MG63 (cell line): ENCODE data around the gene ANKRD28. TPM values are rescaled to one million over a fixed set of nuclear protein-coding genes. Genes with fewer than 3 reads are reported as not detected.
"Not testable (repeated sequence)": the region's sequence is repeated elsewhere in the genome, so short reads cannot be mapped to it uniquely, and the experiment has no call there.

Source experiments
- DNase-seq: peaks from one replicate; pipeline ENCODE4 v3.0.0-alpha.2; 2020
- H3K27me3 ChIP-seq: fragments of 250-450 bp; sonication (Bioruptor Pico); 2 replicates; pipeline ENCODE4 v1.5.1; 2020; ENCODE audit warnings: mild to moderate bottlenecking, moderate library complexity
- H3K36me3 ChIP-seq: fragments of 250-450 bp; sonication (Bioruptor Pico); 2 replicates; pipeline ENCODE4 v1.5.1; 2020; ENCODE audit warnings: mild to moderate bottlenecking, moderate library complexity
- H3K4me3 ChIP-seq: fragments of 250-450 bp; sonication (Bioruptor Pico); 2 replicates; pipeline ENCODE4 v1.5.1; 2020; ENCODE audit warnings: mild to moderate bottlenecking, moderate library complexity
- H3K9me3 ChIP-seq: fragments of 250-450 bp; sonication (Bioruptor Pico); 2 replicates; pipeline ENCODE4 v1.5.1; 2020; ENCODE audit warnings: mild to moderate bottlenecking, moderate library complexity
- total RNA-seq: library from RNA; depleted of rRNA; stranded (reverse); fragments of >200 nt; shearing (Covaris generic); gene quantifications from 2 replicates; pipeline ENCODE4 v1.2.3, GENCODE V29; 2014; ENCODE audit warnings: low replicate concordance; rRNA removed

Gene ANKRD28
- 25.1 and 31.1 TPM in 2 replicates for total RNA-seq

- Histone ChIP-seq H3K27me3 (no peaks in the 10 kb centered on the region), H3K4me3 (peak within 1 kb of the TSS; percentile 52), H3K9me3 (no peaks in the 10 kb centered on the region), H3K36me3 (peaks cover 4% of the 10 kb centered on the region)
- DNase-seq, result peak; percentile 9
Observed at GRCh38 chr3:15797642-15798303, at the start of gene ANKRD28. Gene ANKRD28, minus strand, starts transcription at chr3:15797979. Its CDS starts 1,458 bp downstream, at chr3:15796521.

- Histone ChIP-seq H3K9me3 (no peaks in the 10 kb centered on the region; the same call in 1 of the 2 replicates), H3K36me3 (no peaks in the 10 kb centered on the region), H3K27me3 (no peaks in the 10 kb centered on the region), H3K4me3 (no peak overlapping the region)
- no peak for DNase-seq
Observed at GRCh38 chr3:15847239-15847638, 49.5 kb upstream of the ANKRD28 start.

- Histone ChIP-seq H3K9me3 (no peaks in the 10 kb centered on the region), H3K36me3 (no peaks in the 10 kb centered on the region), H3K27me3 (no peaks in the 10 kb centered on the region), H3K4me3 (no peak overlapping the region)
- DNase-seq, result no peak
Observed at GRCh38 chr3:15846606-15847005, 48.8 kb upstream of the ANKRD28 start.

- Histone ChIP-seq H3K4me3 (no peak overlapping the region), H3K27me3 (no peaks in the 10 kb centered on the region), H3K36me3 (no peaks in the 10 kb centered on the region), H3K9me3 (peaks cover 1% of the 10 kb centered on the region; the same call in 1 of the 2 replicates)
- no peak for DNase-seq
Observed at GRCh38 chr3:15845475-15845874, 47.7 kb upstream of the ANKRD28 start.

DNA sequence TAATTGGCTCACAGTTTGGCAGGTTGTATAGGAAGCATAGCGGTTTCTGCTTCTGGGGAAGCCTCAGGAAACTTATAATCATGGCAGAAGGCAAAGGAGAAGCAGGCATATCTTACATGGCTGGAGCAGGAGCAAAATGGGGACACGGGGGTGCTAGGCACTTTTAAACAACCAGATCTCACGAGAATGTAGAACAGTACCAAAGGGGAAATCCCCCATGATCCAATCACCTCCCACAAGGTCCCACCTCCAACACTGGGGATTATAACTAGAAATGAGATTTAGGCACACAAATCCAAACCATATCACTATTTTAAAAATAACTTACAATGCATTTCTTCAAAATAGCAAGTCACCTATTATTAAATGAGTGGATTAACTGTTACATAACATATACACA, 47.1 kb upstream of the ANKRD28 start:
- H3K36me3 ChIP-seq, result no peaks in the 10 kb centered on the region
- H3K4me3 ChIP-seq, result no peak overlapping the region
- DNase-seq, result no peak
- H3K27me3 ChIP-seq, result no peaks in the 10 kb centered on the region
- H3K9me3 ChIP-seq, result peaks cover 5% of the 10 kb centered on the region

GRCh38 chr3:15841091-15841973, 43.6 kb upstream of the ANKRD28 start:
- H3K9me3 ChIP-seq, DNase-seq, H3K36me3 ChIP-seq, H3K4me3 ChIP-seq, H3K27me3 ChIP-seq: not testable (repeated sequence)

GRCh38 chr3:15839568-15839967, 41.8 kb upstream of the ANKRD28 start:
- Histone ChIP-seq H3K4me3 (no peak overlapping the region), H3K27me3 (no peaks in the 10 kb centered on the region), H3K9me3 (peaks cover 8% of the 10 kb centered on the region), H3K36me3 (no peaks in the 10 kb centered on the region)
- DNase-seq, result no peak

DNA sequence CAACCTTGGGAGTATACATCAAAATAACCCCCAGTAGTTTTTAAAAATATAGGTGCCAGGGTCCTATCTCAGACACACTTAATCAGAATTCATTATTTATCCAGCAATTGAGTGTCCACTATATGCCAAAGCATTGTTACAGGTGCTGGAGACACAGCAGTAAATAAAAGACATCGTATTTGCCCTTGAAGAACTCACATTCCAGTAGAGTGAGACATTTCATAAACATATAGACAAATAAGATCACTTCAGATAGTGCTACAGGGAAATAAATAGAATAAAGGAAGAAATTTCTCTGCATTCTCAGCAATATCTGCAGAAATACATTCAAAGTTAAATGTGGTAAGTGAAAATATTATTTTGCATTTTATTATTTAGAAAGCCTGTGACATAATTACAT, 34.1 kb upstream of the ANKRD28 start:
- H3K27me3 ChIP-seq, result no peaks in the 10 kb centered on the region
- no peak overlapping the region for H3K4me3 ChIP-seq

GRCh38 chr3:15825016-15825415, 27.2 kb upstream of the ANKRD28 start:
- Histone ChIP-seq H3K27me3 (no peaks in the 10 kb centered on the region), H3K9me3 (no peaks in the 10 kb centered on the region), H3K4me3 (no peak overlapping the region), H3K36me3 (no peaks in the 10 kb centered on the region)
- no peak for DNase-seq

More for the DNA sequence above, 34.1 kb upstream of the ANKRD28 start:
- Histone ChIP-seq H3K36me3 (no peaks in the 10 kb centered on the region), H3K9me3 (no peaks in the 10 kb centered on the region)
- DNase-seq, result no peak

DNA sequence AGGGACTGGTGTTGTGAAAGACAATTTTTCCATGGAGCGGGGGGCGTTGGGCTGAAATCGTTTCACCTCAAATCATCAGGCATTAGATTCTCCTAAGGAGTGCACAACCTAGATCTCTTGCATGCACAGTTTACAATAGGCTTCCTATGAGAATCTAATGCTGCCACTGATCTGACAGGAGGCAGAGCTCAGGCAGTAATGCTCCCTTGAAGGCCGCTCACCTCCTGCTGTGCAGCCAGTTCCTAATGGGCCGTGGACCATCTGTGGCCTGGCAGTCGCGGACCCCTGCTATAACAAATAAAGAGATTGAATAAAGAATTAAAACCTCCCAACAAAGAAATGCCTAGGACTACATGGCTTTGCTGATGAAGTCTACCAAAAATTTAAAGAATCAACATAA, 25.3 kb upstream of the ANKRD28 start:
- Histone ChIP-seq H3K4me3 (no peak overlapping the region), H3K9me3 (no peaks in the 10 kb centered on the region), H3K27me3 (no peaks in the 10 kb centered on the region), H3K36me3 (no peaks in the 10 kb centered on the region)
- DNase-seq, result no peak

DNA sequence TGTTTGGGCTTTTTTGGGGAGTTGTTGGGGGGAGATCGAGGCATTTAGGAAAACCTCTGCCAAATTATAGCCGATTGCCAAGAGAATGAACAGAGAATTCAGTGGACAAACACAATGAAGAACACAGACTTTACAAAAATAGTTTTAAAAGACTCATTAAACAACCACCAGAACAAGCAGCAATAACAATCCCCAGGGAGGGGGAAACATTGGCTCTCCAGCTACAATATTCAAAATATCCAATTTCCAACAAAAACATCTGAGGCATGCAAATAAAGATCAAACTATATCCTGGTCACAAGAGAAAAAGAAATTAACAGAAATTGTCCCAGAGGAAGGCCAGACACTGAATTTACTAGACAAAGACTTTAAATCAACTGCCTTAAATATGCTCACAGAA, 24.5 kb upstream of the ANKRD28 start:
- H3K9me3 ChIP-seq, result no peaks in the 10 kb centered on the region
- no peak for DNase-seq
- H3K4me3 ChIP-seq, result no peak overlapping the region
- H3K36me3 ChIP-seq, result no peaks in the 10 kb centered on the region
- no peaks in the 10 kb centered on the region for H3K27me3 ChIP-seq

DNA sequence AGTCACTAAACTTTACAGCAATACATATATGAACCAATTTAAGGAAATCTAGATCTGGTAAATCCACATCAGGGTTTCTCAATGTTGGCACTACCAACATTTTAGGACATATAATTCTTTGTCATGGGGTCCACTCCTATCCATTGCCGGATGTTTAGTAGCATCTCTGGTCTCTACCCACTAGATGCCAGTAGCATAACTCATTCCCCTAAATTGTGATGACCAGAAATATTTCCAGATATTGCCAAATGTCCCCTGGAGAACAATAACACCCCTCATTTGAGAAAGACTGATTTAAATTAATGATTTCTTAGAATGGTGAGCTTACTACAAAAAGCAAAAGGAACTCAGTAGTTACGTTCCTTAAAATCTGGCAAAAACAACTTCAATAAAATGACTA, 23.1 kb upstream of the ANKRD28 start:
- no peak for DNase-seq
- H3K27me3 ChIP-seq, result no peaks in the 10 kb centered on the region
- H3K4me3 ChIP-seq, result no peak overlapping the region
- H3K36me3 ChIP-seq, result no peaks in the 10 kb centered on the region
- H3K9me3 ChIP-seq, result no peaks in the 10 kb centered on the region

GRCh38 chr3:15819576-15819975, 21.8 kb upstream of the ANKRD28 start:
- DNase-seq, result no peak
- Histone ChIP-seq H3K9me3 (no peaks in the 10 kb centered on the region), H3K4me3 (no peak overlapping the region), H3K27me3 (no peaks in the 10 kb centered on the region), H3K36me3 (no peaks in the 10 kb centered on the region)

- Histone ChIP-seq H3K4me3 (no peak overlapping the region), H3K9me3 (no peaks in the 10 kb centered on the region), H3K36me3 (no peaks in the 10 kb centered on the region), H3K27me3 (no peaks in the 10 kb centered on the region)
- DNase-seq, result no peak
Observed at GRCh38 chr3:15819043-15819442, 21.3 kb upstream of the ANKRD28 start.

DNA sequence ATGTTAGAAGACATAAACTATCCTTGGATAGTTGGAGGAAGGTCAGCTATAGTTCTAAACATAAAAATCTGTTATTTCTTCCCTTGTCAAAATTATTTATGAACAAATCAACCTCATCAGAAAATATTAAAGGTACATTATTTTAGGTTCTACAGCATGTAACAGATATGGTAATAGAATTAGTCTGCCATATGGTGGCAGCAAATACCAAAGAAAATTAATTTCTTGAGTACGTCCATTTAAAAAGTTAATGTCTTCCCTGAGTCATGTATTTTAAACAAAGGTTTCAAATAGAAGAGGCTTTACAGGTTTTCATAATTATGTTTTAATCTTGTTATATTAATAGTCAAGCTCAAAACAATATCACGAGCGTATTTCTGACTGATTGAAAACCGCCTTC, 17.9 kb upstream of the ANKRD28 start:
- Histone ChIP-seq H3K36me3 (no peaks in the 10 kb centered on the region), H3K9me3 (no peaks in the 10 kb centered on the region)
- DNase-seq, result no peak

DNA sequence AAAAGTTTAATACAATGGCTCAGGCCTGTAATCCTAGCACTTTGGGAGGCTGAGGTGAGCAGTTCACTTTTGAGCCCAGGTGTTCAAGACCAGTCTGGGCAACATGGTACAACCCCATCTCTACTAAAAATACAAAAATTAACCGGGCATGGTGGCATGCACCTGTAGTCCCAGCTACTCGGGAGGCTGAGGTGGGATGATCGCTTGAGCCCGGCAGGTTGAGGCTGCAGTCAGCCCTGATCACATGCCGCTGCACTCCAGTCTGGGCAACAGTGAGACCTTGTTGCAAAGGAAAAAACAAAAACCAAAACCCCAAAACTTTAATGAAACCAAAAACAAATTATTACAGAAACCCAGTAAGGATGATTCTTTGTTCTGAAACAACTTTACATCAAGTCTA, 15.3 kb upstream of the ANKRD28 start:
- H3K9me3 ChIP-seq, DNase-seq, H3K4me3 ChIP-seq: not testable (repeated sequence)

More for the DNA sequence above, 17.9 kb upstream of the ANKRD28 start:
- Histone ChIP-seq H3K4me3 (no peak overlapping the region), H3K27me3 (no peaks in the 10 kb centered on the region)

DNA sequence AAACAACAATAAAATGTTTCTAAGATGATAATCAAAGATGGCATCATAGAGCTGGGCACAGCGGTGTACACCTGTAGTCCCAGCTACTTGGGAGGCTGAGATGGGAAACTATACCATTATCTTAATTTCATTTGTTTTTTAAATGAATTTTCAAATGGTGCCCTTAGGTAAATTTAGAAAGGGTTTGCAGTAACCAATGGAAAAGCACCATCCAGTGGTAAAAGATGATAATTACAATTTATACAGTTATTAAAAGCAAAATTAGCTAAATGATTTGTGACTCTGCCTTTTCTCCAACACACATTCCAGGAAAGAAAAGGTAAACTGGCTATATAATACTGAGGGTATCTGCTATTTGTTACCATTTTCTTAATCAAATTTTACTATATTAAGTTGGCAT, 14.4 kb upstream of the ANKRD28 start:
- Histone ChIP-seq H3K4me3 (no peak overlapping the region), H3K27me3 (no peaks in the 10 kb centered on the region), H3K36me3 (no peaks in the 10 kb centered on the region), H3K9me3 (no peaks in the 10 kb centered on the region)
- DNase-seq, result no peak

More for the DNA sequence above, 15.3 kb upstream of the ANKRD28 start:
- H3K36me3 ChIP-seq, H3K27me3 ChIP-seq: not testable (repeated sequence)

- DNase-seq, result no peak
- Histone ChIP-seq H3K4me3 (no peak overlapping the region), H3K36me3 (no peaks in the 10 kb centered on the region), H3K9me3 (no peaks in the 10 kb centered on the region), H3K27me3 (no peaks in the 10 kb centered on the region)
Observed at GRCh38 chr3:15810702-15811101, 12.9 kb upstream of the ANKRD28 start.
